GM08714 (cell line): ENCODE results near the gene ASPG.

Source experiments
- H3K4me3 ChIP-seq: fragments of 200-500 bp; sonication (Bioruptor generic); 2 replicates; pipeline ENCODE4 v1.5.1; 2014; ENCODE audit warnings: mild to moderate bottlenecking, low read length, inconsistent platforms
- ZNF274 ChIP-seq: IDR thresholded peaks from 2 replicates; pipeline ENCODE4 v1.6.1; 2012; ENCODE audit warnings: mild to moderate bottlenecking, low read depth, low read length

ASPG gene

GRCh38 chr14:104110491-104111209, 25.1 kb downstream of the ASPG start:
- H3K4me3 ChIP-seq, result no peak overlapping the region
- no peak for TF ChIP-seq ZNF274

- no peak for TF ChIP-seq ZNF274
- no peak overlapping the region for H3K4me3 ChIP-seq
Measured at GRCh38 chr14:104111301-104112112, 26.0 kb downstream of the ASPG start.

- no peak for TF ChIP-seq ZNF274
- H3K4me3 ChIP-seq, result no peak overlapping the region
Measured at GRCh38 chr14:104112113-104112505, 26.6 kb downstream of the ASPG start.

GRCh38 chr14:104112609-104113571, 27.4 kb downstream of the ASPG start:
- TF ChIP-seq ZNF274, result no peak
- no peak overlapping the region for H3K4me3 ChIP-seq

- H3K4me3 ChIP-seq, result no peak overlapping the region
- TF ChIP-seq ZNF274, result no peak
Measured at GRCh38 chr14:104113631-104114420, 28.3 kb downstream of the ASPG start.

GRCh38 chr14:104114421-104115130, 29.1 kb downstream of the ASPG start:
- no peak overlapping the region for H3K4me3 ChIP-seq
- no peak for TF ChIP-seq ZNF274

GRCh38 chr14:104115131-104115600, 29.7 kb downstream of the ASPG start:
- TF ChIP-seq ZNF274, result no peak
- H3K4me3 ChIP-seq, result no peak overlapping the region

GRCh38 chr14:104115691-104116287, 30.3 kb downstream of the ASPG start:
- no peak overlapping the region for H3K4me3 ChIP-seq
- TF ChIP-seq ZNF274, result no peak

GRCh38 chr14:104116288-104116755, 30.8 kb downstream of the ASPG start:
- H3K4me3 ChIP-seq, result no peak overlapping the region
- no peak for TF ChIP-seq ZNF274

- no peak overlapping the region for H3K4me3 ChIP-seq
- no peak for TF ChIP-seq ZNF274
Measured at GRCh38 chr14:104116756-104117340, 31.3 kb downstream of the ASPG start.

GRCh38 chr14:104117341-104118005, 32.0 kb downstream of the ASPG start:
- no peak overlapping the region for H3K4me3 ChIP-seq
- no peak for TF ChIP-seq ZNF274
